Measurements from ENCODE around the gene UFM1.
"Not testable (repeated sequence)": the region's sequence is repeated elsewhere in the genome, so short reads cannot be mapped to it uniquely, and the experiment has no call there.

The UFM1 gene

GRCh38 chr13:38366954-38367645 is 17.4 kb downstream of the UFM1 start:
- no peak for DNase-seq

- DNase-seq: no peak
These were observed 19.4 kb downstream of the UFM1 start for GRCh38 chr13:38369058-38369457.

GRCh38 chr13:38370096-38370495 is 20.4 kb downstream of the UFM1 start:
- not testable (repeated sequence) for DNase-seq

- no peak for DNase-seq
These were observed 23.3 kb downstream of the UFM1 start for GRCh38 chr13:38372820-38373383.

- DNase-seq: no peak
These were observed 26.9 kb downstream of the UFM1 start for GRCh38 chr13:38376546-38376945.

- no peak for DNase-seq
These were observed 32.2 kb downstream of the UFM1 start for GRCh38 chr13:38381890-38382289.

GRCh38 chr13:38382946-38383345 is 33.3 kb downstream of the UFM1 start:
- DNase-seq: no peak

- DNase-seq: no peak
These were observed 34.5 kb downstream of the UFM1 start for GRCh38 chr13:38384171-38384570.

- DNase-seq: no peak
These were observed 35.7 kb downstream of the UFM1 start for GRCh38 chr13:38385153-38385891.

- DNase-seq: no peak
These were observed 36.8 kb downstream of the UFM1 start for GRCh38 chr13:38386421-38386820.

- DNase-seq: no peak
These were observed 41.7 kb downstream of the UFM1 start for GRCh38 chr13:38391341-38391740.

GRCh38 chr13:38394777-38395496 is 45.3 kb downstream of the UFM1 start:
- DNase-seq: no peak

- no peak for DNase-seq
These were observed 45.8 kb downstream of the UFM1 start for GRCh38 chr13:38395497-38395788.

- no peak for DNase-seq
These were observed 49.3 kb downstream of the UFM1 start for GRCh38 chr13:38398711-38399493.

GRCh38 chr13:38399535-38399934 is 49.9 kb downstream of the UFM1 start:
- no peak for DNase-seq

GRCh38 chr13:38401276-38401675 is 51.6 kb downstream of the UFM1 start:
- no peak for DNase-seq

GRCh38 chr13:38405216-38405615 is 55.6 kb downstream of the UFM1 start:
- DNase-seq: no peak

GRCh38 chr13:38409771-38410170 is 60.1 kb downstream of the UFM1 start:
- DNase-seq: no peak

- no peak for DNase-seq
These were observed 62.6 kb downstream of the UFM1 start for GRCh38 chr13:38412266-38412665.

All from stimulated activated CD4-positive, alpha-beta T cell treated with anti-CD3 and anti-CD28 coated beads, Interleukin-4, amount 100 ng/mL, for 1 hour (primary cell).